NCI-H1417 treated with DMSO at 0.1 percent for 48 hours (cell line): ENCODE measurements around the gene TCF7.

Experiments used
- DNase-seq: peaks from one replicate; lab custom pipeline; 2025; lab: John Stamatoyannopoulos, UW

The TCF7 gene

DNA sequence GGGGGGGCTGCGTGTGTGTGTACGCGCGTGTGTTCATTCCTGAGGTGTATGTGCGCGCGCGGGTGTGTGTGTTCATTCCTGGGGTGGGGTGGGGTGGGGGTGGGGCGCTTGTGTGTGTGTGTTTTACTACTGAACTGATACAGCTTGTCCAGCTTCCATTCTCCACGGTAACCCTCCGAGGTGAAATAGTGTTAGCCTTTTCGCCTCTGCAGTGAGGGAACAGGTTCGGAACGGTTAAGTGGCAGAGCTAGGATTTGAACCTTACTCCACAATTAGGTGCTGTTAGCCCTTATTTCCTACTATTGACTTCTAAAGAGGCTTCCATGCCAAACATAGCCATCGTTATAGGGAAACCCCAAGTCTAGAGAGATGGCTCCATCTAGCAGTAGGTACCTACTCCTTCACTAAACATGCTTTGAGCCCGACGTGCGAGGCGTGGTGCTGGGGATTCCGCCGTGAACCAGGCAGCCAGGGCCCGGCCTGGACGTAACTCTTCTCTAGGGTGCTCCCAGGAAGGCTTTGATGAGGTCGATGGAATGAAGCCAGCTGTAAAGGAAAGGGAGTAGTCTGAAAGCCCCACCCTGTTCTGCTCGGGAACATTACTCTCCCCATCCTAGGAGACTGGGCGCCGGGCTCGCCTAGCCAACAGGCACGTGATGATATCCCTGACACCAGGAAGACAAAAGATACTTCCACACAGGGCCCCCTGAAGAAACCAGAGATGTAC lies 63.1 kb downstream of the TCF7 start:
- DNase-seq, result no peak

DNA sequence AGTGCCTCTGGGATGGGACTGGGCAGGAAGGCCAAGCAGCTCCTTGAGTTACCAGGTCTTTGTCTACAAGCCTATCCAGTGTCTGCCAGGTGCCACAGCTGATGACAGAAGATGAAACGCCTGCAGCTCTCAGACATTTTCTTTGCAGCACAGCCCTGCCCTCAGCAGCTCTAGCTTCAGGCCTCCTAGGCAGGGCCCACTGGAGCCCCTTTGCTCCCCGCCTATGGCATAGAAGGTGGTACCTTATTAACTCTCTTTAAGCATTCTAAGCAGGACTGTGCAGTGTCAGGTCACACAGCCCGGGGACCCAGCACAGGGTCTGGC lies 63.6 kb downstream of the TCF7 start:
- no peak for DNase-seq

DNA sequence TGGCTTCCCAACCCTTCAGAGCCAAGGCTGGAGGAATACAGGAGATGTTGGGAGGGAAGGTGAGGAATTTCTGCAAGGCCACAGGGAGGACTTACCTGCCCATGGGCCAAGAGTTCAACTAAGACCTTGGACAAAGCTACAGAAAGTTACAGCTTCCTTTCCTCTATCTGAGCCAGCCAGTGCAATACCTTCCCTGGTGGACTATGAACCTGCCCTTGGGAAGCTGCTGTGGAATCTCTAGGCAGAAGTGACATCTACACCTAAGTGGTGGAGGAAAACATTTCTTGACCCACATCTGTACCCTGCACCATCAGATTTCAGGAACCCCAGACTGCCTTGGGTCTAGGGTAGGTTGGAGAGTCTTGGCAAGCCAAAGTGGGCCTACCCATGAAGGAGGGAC lies 69.0 kb downstream of the TCF7 start:
- no peak for DNase-seq

DNA sequence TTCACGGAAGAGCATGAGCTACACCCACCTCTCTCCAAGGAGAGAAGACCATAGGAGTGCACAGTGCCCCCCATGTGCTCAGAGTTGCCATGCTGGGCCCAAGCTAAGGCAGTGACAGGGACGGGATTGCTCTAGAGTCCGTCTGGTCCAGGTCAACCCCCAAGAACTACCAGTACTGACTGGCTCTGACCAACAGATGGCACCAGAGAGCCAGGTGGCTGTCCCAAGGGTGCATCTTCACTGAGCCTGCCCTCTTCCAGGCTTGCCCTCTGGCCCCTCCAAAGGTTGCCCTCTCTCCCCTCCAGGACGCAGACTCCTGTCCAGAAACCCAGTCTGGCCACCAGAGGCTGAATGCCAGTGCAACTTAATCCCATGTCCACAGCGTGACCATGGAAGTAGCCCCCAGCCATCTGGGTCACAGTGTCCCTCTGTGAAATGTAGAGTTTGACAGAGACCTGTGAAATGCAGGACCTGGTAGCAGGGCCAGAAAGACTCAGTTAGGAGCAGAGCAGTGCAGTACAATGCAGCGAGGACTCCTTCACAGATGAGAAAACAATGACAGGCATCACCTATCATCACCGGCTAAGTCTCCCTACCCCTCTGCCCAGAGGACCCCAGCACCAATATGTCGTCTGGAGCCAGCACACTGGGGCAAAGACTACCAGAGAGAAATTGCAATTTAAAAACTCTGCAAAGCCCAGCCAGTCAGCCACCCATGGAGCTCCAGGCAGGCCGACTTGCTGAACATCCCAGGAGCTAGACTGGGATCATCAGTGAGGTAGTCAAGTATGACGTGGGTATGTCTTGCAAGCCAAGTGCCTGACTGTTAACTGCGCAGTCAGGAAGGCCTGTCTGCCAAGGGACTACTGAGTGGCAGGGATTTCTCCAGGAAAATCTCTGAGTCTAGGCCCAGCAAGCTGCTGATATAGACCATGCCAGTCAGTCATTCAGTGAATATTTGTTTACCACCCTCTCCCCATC lies 70.0 kb downstream of the TCF7 start:
- DNase-seq, result no peak

DNA sequence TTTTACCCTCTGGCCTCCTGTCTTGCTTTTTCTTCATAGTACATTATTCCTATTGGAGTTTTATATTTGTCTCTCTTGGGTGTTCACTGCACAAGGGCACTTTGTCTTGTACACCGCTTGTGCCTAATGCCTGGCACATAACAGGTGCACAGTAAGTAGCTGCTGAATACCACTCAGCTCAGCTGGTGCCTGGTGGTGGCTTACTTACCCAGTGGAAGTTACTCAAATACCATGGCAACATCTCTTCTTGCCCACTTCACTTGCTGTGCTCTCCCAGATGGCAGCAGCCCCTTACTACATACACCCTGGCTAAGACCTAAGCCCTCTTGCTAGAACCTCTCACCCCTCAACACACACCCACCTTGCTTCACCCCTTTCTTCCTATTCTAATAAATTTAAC lies 73.6 kb downstream of the TCF7 start:
- no peak for DNase-seq

DNA sequence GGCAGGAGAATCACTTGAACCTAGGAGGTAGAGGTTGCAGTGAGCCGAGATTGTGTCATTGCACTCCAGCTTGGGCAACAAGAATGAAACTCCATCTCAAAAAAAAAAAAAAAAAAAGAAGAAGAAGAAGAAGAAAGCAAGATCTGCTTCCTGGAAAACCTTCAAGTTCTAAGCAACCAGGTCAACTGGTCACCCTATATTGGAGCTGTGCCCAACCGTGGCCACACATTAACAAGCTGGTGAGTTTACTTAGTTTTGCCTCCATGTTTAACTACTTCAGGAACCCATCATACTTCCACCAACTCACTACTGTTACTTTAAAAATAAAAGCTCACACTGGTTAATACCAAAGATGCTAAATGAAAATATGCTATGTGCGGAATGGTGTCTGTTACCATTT lies 74.5 kb downstream of the TCF7 start:
- no peak for DNase-seq

DNA sequence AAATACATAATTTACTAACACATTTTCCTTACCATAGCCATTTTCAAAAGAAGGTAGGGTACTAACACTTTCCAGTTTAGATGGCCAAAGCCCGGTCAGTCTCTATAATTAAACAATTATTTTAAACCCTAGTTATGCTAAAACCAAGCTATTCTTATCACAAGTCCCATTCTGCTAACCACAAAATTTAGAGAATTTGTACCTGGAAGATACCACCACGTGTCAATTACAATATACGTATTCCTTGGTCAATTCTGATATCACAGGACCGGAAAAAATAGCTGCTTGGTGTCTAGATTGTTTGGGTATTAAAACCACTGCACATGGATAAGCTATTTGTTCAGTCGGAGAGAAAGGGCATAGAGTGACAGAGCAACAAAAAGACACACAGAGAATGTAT lies 81.2 kb downstream of the TCF7 start:
- no peak for DNase-seq
